Stimulated activated CD4-positive, alpha-beta T cell treated with anti-CD3 and anti-CD28 coated beads, Interleukin-4, amount 100 ng/mL, for 4 hours (primary cell): ENCODE measurements around the gene NOL12.
A peak's percentile ranks its signal among the peaks of the same experiment; 100 is the strongest.
"Not testable (repeated sequence)": the region's sequence is repeated elsewhere in the genome, so short reads cannot be mapped to it uniquely, and the experiment has no call there.

Experiments used
- DNase-seq, 2 experiments: peaks; one replicate each; pipeline ENCODE4 v3.0.0-alpha.2; 2020

NOL12 gene

DNA sequence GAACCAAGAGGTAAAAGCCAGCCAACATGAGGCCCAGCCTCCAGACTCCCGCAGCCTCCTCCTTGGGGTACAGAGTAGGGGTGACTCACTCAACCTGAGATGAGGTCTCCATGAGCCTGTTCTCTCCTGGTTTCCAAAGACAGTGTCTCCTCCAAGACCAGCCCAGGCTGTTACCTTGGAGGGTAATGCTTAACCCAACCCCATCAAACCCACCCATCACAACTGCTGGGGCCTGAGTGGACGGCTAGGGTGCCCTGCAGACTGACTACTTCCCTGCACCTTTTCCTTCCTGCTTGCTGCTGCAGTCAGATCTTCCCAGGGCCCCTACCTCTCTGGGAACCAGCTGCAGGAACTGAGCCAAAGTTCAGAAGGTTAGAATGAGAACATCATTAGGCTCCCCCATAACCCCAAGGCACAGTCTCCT lies 5.1 kb upstream of the NOL12 start:
- no peak for DNase-seq

DNA sequence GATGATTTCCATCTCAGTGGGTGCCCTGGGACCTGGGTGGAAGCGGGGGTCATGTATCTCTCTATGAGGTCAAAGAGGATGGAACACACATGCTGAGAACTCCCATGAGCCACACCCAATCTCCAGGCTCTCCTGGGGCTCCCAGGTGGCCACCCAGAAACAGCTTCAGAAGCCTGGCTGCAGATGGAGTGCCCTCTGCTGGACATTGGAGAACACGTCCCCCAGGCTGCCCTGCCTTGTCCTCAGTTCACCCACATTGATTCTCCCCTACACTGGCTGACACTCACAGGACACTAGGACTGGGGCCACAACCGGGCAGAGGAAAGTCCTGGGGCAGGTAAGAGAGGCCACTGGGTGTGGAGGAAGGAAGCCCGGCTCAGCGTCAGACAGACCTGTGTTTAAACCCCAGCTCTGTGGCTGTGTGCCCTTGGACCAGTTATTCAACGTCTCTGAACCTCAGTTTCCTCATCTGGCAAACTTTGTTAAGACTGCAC lies 4.5 kb upstream of the NOL12 start:
- DNase-seq = peak; percentile 58 to 68

DNA sequence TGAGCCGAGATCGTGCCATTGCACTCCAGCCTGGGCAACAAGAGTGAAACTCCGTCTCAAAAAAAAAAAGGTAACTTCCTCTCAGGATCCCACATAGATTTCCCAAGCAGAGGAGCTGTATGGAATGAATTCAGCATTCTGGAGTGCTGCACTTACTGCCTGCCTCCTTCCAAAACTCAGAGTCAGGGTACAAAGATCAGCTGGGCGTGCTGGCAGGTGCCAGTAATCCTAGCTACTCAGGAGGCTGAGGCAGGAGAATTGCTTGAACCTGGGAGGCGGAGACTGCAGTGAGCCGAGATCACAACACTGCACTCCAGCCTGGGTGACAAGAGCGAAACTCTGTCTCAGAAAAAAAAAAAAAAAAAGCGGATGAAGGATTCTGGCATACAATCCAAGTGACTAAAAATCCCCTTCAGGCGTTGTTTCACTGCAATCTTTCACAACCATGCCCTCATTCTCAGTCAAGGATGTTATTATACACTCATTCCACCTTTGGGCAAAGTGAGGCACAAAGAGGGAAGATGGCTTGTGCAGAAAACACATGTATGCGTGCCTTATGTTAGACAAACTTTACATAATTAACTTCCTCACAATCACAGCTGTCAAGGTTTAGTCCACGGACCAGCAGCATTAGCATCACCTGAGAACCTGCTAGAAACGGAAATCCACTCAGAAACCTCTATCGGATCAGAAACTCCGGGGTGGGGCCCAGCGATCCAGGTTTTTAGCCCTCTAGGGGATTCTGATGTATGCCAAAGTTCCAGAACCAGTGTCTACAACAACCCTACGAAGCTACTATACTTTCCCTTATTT lies 1.1 kb upstream of the NOL12 start:
- DNase-seq = no peak

DNA sequence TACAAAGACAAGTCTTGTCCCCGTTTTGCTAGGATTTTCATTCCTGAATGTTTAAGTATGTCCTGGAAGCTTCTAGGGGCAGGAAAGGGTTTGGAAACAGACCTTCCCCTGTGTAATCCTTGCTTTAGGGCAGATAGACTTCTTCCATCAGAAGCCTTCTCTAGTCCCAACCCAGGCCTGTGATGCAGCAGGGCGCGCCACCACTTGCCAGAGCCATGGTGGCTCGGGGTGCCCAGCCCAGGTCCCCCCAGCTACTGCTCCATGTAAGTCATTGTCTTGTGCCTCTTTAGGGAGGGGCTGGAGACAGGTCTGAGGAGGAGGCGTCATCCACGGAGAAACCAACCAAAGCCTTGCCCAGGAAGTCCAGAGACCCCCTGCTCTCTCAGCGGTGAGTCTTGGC lies 4.3 kb downstream of the NOL12 start:
- no peak for DNase-seq

DNA sequence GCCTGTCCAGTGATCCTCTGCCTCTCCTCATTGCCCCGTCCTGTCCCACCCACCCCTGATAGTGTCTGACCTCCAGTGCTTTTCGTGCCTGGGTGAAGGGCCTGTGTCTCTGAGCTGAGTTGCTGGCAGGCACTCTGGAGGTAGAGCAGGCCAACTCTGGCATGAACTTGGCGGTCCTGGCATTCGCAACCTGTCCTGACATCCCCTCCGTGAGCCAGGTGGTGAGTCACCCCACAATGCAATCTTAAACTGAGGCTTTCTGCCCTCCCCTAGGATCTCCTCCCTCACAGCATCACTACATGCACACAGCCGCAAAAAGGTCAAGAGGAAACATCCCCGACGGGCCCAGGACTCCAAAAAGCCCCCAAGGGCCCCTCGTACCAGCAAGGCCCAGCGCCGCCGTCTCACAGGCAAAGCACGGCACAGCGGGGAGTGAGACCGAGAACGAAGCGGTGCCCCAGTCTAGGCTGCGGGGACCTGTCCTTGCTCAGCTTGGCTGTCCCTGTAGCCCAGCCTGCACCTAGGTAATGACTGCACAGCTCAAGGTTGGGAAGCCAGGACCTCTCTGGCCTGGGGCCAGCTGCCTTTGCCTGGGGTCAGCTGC lies 4.9 kb downstream of the NOL12 start:
- no peak for DNase-seq

DNA sequence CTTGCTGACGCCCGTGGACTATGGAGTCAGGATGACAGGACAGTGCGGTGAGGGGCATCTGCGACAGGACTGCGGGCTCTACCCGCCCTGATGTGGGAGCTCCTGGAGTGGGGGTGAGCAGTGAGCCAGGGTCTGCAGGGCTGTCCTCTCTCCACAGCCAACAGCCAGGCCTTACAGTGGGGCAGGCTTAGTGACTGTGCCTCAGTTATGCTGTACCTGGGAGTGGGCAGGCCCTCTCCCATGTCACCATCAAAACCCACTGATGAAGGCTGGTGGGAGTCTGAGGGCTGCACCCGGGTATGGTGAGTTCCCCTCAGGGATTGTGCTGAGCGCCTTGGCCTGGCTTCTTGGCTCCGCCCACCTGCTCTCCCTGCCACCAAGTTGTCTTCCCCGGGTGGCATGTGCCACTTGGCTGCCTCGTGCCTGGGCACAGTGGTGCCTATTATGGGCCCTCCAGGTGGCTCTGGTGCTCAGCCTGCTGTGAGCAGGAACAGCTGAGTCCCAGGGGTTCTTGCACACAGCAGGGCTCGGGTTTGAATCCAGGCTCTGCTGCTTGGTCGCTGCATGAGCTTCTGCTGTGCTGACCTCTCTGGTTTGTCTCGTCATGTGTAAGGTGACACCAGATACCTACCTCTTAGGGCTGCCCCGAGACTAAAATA lies 6.6 kb downstream of the NOL12 start:
- DNase-seq = no peak

DNA sequence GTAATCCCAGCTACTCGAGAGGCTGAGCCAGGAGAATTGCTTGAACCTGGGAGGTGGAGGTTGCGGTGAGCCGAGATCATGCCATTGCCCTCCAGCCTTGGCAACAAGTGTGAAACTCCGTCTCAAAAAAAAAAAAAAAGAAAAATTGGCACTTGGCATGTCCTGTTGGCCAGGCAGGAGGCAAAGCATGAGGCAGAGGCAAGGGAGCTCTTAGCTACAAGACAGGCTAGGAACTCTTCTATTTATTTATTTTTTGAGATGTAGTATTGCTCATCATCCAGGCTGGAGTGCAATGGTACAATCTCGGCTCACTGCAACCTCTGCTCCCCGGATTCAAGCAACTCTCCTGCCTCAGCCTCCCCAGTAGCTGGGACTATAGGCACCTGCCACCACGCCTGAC lies 8.0 kb downstream of the NOL12 start:
- DNase-seq = not testable (repeated sequence)

DNA sequence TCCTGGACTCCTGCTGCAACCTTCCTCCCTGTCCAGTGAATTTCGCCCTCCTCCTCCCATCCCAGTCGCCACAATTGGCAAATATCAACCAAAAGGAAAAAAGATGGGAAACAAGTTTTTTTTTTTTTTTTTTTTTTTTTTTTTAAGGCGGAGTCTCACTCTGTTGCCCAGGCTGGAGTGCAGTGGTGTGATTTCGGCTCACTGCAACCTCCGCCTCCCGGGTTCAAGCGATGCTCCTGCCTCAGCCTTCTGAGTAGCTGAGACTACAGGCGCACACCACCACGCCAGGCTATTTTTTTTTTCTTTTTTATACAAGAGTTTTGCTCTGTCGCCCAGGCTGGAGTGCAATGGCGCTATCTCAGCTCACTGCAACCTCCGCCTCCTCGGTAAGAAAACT lies 10.1 kb downstream of the NOL12 start:
- not testable (repeated sequence) for DNase-seq

DNA sequence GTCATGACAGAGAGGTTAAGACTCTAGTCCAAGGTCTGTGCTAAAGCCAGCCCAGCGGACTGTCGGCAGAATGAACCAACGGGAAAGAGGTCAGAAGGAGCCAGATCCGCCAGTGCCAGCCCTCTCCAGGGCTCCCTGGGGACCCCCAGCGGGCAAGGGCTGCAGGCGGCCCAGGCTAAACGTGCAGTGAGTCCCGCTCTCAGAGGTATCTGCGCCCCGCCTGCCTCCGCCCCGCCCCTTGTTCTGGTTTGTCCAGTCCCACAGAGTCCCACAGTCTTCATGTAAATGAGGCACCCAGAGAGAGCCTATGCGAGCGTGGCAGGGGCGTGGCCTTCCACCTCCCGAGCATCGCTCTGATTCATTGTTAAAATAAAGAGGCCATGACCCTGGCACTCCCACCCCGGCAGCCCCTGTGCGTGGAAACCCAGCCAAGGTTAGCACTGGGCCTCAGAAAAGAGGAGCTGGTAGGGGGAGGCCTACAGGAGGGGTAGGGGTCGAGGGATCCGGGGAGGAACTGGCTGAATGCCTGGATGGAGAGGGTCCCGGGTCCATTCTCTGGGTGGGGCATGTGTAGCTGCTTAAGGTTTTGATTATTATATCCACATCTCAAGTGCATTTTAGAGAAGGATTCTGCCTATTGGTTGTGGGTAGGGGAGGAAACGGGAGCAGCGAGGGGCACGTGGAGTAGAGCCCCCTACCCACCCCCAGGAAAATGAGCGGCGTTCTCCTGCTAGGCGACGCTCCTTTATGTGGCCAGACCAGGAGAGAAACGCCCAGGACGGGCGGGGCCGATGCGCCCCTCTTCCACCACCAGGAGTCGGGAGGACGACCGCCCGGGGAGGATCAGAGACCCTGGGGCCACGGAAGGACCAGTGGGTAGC lies 10.8 kb downstream of the NOL12 start, which contains the start of gene TRIOBP:
TSS of gene TRIOBP (plus strand) at position 392 of the 881 bp plus-strand sequence. CDS start 4,318 bp downstream, outside the sequence.
- peak; percentile 77 to 82 for DNase-seq

DNA sequence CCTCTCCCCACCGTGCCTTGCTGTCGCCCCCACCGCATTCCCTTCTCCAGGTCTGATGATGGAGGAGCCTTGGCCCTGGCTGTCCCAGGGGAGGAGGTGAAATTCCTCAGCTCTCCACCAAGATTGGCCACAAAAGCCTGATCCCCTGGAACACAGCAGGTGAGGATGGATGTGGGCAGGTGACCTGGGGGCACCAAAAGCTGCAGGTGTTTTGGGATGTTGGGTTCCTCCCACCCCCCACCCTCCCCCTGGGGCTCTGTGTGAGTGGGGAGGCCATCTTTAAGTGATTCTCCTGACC lies 11.3 kb downstream of the NOL12 start:
- DNase-seq = no peak

DNA sequence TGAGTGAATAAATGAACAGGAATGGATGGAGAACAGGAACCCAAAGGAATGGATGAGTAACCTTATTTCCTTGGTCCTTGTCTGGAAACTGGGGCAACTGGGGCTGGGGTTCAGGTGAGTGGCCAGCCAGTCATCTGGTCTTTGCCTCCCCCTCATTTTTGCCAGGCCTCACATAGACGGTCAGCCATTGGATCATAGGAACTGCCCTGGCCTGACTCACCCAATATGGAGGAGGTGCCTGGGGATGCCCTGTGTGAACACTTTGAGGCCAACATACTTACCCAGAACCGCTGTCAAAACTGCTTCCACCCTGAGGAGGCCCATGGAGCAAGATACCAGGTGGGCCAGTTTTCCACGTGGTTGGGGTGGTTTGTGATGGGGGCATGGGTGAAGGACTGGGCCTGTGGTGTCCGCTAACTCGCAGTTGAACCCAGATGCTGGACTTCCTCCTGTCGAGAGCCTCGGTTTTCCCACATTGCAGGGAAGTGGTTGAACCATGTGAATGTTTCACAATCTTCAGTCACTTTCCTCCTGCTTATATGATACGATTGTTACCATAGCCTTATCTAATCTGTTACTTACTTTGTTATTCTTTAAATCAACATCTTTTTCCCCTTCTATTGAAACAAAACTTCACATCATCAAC lies 15.1 kb downstream of the NOL12 start:
- DNase-seq = no peak

DNA sequence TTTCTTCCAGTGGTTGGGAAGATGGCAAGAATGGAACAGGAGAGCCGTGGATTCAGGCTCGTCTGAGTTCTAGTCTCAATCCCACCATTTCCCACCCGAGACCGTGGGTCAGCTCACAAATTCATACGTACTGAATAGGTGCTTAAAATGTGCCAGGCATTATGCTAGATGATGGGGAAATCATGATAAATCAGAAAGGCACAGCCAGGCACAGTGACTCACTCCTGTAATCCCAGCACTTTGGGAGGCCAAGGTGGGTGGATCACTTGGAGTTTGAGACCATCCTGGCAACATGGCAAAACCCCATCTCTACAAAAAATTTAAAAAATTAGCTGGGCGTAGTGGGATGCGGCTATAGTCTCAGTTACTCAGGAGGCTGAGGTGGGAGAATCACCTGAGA lies 17.8 kb downstream of the NOL12 start:
- no peak for DNase-seq

DNA sequence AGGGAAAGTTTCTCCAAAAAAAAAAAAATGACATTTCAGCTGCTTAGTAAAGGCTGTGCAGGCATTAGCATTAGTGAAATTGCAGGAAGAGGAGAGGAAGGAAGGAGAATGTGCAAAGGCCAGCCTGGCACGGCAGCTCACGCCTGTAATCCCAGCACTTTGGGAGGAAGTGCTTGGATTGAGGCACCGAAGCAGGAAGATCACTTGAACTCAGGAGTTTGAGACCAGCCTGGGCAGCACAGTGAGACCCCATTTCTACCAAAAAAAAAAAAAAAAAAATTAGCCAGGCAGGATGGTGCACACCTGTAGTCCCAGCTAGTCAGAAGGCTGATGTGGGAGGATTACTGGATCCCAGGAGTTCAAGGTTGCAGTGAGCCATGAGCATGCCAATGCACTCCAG lies 18.5 kb downstream of the NOL12 start:
- no peak for DNase-seq

DNA sequence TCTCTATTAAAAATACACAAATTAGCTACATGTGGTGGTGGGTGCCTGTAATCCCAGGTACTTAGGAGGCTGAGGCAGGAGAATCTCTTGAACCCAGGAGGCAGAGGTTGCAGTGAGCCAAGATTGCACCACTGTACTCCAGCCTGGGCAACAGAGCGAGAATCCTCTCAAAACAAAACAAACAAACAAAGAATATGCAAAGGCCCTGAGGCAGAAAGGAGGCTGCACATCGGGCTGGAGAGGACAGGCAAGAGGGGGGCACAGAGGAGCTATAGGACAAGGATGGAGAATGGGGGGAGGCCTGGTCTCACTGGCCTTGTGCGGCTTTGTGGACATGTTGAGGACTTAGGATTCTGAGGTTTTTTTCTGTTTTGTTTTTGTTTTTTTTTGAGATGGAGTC lies 19.1 kb downstream of the NOL12 start:
- DNase-seq = no peak

DNA sequence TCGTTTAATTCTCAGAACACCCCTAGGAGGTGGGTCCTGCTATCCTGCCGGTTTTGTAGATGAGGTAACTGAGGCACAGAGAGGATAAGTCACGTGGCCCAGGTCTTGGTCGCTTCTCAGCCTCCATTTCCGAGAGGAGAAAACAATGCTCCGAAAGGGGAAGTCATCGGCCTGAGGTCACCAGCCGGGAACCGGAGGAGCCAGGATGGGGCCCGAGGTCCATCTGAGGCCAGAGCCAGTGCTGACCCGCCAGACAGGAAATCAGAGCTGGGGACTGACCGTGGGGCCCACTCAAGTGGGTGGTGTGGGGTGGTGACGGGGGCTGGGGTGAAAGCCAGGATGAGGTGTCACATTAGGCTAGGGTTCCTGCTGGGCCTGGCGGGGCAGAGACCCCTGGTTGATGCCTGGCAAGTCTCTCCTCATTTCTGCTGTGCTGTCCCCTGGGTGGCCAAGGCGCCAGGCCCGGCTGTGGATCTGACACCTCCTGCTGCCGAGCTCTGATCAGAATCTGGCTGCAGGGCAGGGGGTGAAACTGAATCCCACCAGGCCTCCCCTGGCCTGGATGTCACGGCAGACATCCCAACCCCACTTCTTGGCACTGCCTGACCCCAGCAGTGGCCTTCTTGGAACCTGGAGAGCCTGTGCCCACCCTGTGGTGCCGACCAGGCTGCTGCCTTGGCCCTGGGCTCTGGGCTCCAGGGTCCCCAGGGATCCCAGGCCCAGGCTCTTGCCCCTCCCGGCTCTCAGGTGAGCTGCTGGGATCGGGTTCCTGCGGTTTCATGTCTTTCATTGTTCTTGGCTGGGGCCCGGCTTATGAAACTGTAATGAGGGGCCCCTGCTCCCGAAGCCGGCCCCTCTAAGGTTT lies 22.7 kb downstream of the NOL12 start:
- no peak for DNase-seq

DNA sequence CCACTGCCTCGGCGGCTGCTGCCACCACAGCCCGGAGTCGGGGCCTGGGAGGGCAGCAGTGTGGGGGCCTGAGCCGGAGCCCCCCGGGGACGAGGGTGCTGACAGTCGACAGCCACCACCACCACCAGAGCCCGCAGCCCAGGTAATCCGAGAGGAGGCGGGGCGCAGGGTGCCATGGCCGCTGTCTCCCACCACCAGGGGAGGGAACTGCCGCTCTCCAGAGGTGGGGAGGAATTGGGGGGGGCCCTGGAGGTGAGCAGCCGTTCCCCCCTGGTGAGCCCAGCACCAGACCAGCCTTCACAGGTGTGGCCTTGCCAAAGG lies 23.3 kb downstream of the NOL12 start:
- no peak for DNase-seq

DNA sequence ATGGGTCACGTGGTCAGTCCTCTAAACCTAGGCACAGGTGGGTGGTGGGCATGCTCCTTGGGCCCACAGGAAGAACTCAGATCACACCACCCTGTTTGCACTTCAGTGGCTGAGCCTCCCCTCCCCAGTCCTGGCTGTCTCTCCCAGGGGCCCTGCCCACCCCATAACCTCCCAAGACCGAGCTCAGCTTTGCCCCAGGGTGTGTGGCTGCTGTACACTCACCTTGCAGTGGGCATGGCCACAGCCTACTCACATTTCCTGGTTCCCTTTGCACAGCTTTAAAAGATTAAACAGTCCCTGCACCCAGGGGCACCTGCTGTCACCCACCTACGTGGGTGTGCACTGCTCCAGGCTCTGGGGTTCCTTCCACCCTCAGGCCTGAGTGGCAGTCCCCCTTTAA lies 24.5 kb downstream of the NOL12 start:
- no peak for DNase-seq

DNA sequence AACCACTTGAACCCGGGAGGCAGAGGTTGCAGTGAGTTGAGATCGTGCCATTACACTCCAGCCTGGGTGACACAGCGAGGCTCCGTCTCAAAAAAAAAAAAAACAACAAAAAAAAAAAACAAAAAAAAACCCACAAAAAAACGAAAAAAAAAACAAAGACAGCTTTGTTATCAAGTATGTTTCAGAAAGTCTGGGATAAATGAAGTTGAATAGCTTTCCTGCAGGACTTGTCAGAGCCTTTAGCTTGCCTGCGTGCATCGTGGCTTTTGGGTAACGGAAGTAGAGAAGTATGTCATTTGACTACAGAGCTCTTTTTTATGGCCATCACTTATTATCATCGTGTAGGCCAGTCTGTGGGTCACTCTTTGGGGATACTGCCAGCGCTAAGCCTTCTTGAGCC lies 25.3 kb downstream of the NOL12 start:
- no peak for DNase-seq

DNA sequence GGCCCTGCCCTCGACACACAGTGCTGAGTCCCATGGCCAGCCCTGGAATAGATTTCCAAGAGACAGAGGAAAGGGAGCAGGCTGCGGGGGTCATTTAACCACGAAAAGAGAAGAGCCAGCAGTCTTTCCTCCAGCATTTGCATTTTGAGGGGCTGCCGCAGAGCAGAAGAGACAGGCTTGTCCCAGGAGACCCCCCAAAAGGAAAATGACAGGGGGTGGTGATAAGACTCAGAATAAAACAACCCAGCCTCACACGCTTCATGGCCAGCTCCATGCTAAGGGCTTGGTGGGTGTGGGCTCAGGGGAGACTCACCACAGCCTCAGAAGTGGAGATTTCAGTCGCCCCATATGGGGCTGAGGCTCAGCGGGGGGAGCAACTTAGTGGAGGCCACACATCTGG lies 27.6 kb downstream of the NOL12 start:
- DNase-seq = no peak

DNA sequence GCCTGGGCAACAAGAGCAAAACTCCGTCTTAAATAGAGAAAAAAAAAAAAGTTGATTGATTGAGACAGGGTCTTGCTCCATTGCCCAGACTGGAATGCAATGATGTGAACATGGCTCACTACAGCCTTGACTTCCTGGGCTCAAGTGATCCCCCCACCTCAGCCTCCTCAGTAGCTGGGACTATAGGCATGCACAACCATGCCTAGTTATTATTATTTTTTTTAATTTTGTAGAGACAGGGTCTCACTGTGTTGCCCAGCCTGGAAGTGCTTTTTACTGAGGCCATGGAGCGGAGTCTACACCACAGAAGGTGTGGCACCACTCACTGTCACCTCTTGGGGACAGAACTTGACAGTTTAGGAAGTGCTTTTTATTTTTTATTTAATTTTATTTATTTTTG lies 28.5 kb downstream of the NOL12 start:
- no peak for DNase-seq

DNA sequence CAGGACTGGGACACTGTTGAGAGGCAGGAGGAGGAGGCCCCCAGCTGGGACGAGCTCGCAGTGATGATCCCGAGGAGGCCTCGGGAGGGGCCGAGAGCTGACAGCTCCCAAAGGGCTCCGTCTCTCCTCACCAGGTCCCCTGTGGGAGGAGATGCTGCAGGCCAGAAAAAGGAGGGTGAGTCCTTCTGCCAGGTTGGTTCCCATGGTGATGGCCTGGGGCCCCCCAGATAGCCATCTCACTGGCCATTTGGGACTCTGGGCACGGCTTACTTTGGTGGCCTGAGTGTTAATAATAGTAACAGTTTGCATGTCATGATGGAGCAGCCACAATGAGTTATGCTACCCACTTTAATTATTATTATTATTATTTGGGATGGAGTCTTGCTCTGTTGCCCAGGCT lies 29.6 kb downstream of the NOL12 start:
- DNase-seq = no peak

DNA sequence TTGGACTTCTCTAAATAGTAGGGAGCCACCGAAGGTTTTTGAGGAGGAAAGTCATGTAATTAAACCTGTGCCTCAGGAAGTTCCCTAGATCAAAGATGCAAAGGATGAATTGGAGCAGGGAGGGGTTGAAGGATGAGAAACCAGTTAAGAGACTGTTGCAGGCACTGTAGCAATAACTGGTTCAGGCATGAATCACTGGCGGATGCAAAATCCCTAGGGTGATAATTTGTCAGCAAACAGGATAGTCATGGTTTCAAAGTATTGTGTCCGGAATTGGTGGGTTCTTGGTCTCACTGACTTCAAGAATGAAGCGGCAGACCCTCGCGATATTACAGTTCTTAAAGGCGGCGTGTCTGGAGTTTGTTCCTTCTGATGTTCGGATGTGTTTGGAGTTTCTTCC lies 30.6 kb downstream of the NOL12 start:
- DNase-seq = no peak
